ENCODE data around the gene FOXJ1.

- TF ChIP-seq POLR2AphosphoS5 (IDR thresholded peaks at IDR 0.05) (no peak), POLR2A (IDR thresholded peaks at IDR 0.05) (no peak), CTCF (IDR thresholded peaks at IDR 0.05) (no peak), EP300 (IDR thresholded peaks at IDR 0.05) (no peak)
Observed at GRCh38 chr17:76104140-76104895, 36.7 kb downstream of the FOXJ1 start.
